CD8-positive, alpha-beta memory T cell (primary cell): Measurements from ENCODE around the gene SHISA6. TPM values are rescaled to one million over a fixed set of nuclear protein-coding genes. Genes with fewer than 3 reads are reported as not detected.
A peak's percentile ranks its signal among the peaks of the same experiment; 100 is the strongest.

ENCODE experiments used
- CTCF ChIA-PET: fragments of 350-600 bp; sonication (Branson Sonifier 250); formaldehyde crosslinking; loops from one replicate; lab custom pipeline; 2021; ENCODE audit warnings: antibody characterized with exemption; lab: Charles Lee
- POLR2A ChIA-PET: fragments of 350-600 bp; sonication (Branson Sonifier 250); formaldehyde crosslinking; loops from one replicate; lab custom pipeline; 2021; ENCODE audit warnings: antibody characterized with exemption; lab: Charles Lee
- DNase-seq, 5 donors: peaks; one replicate each; pipeline versions ENCODE4 v3.0.0 to v3.0.0-alpha.2; 2020 to 2022; ENCODE audit warnings: mixed read lengths in 1 of 5
- H3K27ac ChIP-seq: one replicate; pipeline ENCODE4 v1.7.0; 2013; ENCODE audit warnings: low read depth, mild to moderate bottlenecking, low read length, moderate library complexity
- H3K27me3 ChIP-seq: 2 replicates; pipeline ENCODE4 v1.7.0; 2013; ENCODE audit warnings: low read length, mild to moderate bottlenecking; ENCODE audit not compliant: insufficient read depth, poor library complexity, severe bottlenecking
- H3K36me3 ChIP-seq: 2 replicates; pipeline ENCODE4 v1.7.0; 2013; ENCODE audit warnings: mild to moderate bottlenecking, low read length, moderate library complexity; ENCODE audit not compliant: insufficient read depth
- H3K4me1 ChIP-seq: 2 replicates; pipeline ENCODE4 v1.7.0; 2013; ENCODE audit warnings: mild to moderate bottlenecking, low read length, moderate library complexity; ENCODE audit not compliant: insufficient read depth
- H3K4me3 ChIP-seq: 2 replicates; pipeline ENCODE4 v1.7.0; 2013; ENCODE audit warnings: mild to moderate bottlenecking, low read length
- H3K9me3 ChIP-seq: 2 replicates; pipeline ENCODE4 v1.7.0; 2013; ENCODE audit warnings: mild to moderate bottlenecking, low read length
- H3K27ac Mint-ChIP-seq, 8 donors: one replicate each; pipeline ENCODE4 v1.8.0; 2020 to 2021; ENCODE audit warnings: mixed read lengths in 8 of 8, mild to moderate bottlenecking in 6 of 8, inconsistent platforms in 3 of 8, moderate library complexity in 3 of 8
- H3K27me3 Mint-ChIP-seq, 2 donors: one replicate each; pipeline ENCODE4 v1.8.0; 2020 to 2021; ENCODE audit warnings: mixed read lengths in 2 of 2, mild to moderate bottlenecking in 1 of 2, moderate library complexity in 1 of 2
- H3K36me3 Mint-ChIP-seq, 3 donors: one replicate each; pipeline ENCODE4 v1.8.0; 2020 to 2021; ENCODE audit warnings: mixed read lengths in 3 of 3, inconsistent platforms in 1 of 3, mild to moderate bottlenecking in 1 of 3
- H3K4me1 Mint-ChIP-seq, 3 donors: one replicate each; pipeline ENCODE4 v1.8.0; 2020 to 2021; ENCODE audit warnings: mixed read lengths in 3 of 3, inconsistent platforms in 1 of 3, mild to moderate bottlenecking in 1 of 3
- H3K4me3 Mint-ChIP-seq, 7 donors: one replicate each; pipeline ENCODE4 v1.8.0; 2020 to 2021; ENCODE audit warnings: mixed read lengths in 7 of 7, mild to moderate bottlenecking in 6 of 7, moderate library complexity in 4 of 7, inconsistent platforms in 2 of 7
- H3K9me3 Mint-ChIP-seq, 5 donors: one replicate each; pipeline ENCODE4 v1.8.0; 2020 to 2022; ENCODE audit warnings: mixed read lengths in 5 of 5, mild to moderate bottlenecking in 3 of 5, moderate library complexity in 2 of 5, inconsistent platforms in 1 of 5
- polyA plus RNA-seq: library from polyadenylated mRNA; unstranded; fragments of 300-500 nt; fragmentation: Illumina TruSeq; gene quantifications from one replicate; pipeline ENCODE4 v1.2.3, GENCODE V29; 2021
- total RNA-seq, 2 experiments: library from RNA; stranded (reverse); gene quantifications; one replicate each; pipeline ENCODE4 v1.2.3, GENCODE V29; 2021

Gene SHISA6
- total and polyA plus RNA-seq, 3 experiments from 2014 or later = not detected

DNA sequence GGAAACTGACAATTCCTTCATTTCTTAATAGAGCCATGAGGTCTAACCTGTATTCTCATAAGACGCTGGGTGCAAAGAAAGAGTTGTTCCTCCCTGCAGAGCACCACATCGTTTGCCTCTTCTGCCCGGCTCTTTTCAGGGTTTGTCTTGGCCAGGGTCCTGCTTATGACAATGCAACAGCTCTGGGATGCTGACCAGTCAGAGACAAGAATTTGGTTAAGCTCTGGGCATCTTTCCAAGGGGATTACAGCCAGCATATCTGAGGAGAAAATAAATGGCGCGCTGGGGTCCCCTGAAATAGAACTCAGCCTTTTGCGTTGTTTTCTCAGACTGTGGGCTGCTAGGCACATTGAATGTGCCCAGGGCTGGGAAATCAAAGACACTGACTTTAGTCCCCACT is 128.6 kb downstream of the SHISA6 start:
- H3K27me3 ChIP-seq = no peaks in the 10 kb centered on the region
- no peaks in the 10 kb centered on the region for H3K9me3 ChIP-seq
- Mint-ChIP-seq H3K27me3 (no peaks in the 10 kb centered on the region), H3K4me3 (no peak overlapping the region), H3K9me3 (peaks cover 0 to 15% (median 2%) of the 10 kb centered on the region in 5 donors), H3K4me1 (no peaks in the 10 kb centered on the region), H3K36me3 (no peaks in the 10 kb centered on the region), H3K27ac (no peak overlapping the region)
- H3K27ac ChIP-seq = no peak overlapping the region
- ChIA-PET CTCF (no interaction called here), POLR2A (no interaction called here)
- no peak for DNase-seq
- H3K4me1 ChIP-seq = no peaks in the 10 kb centered on the region
- H3K36me3 ChIP-seq = no peaks in the 10 kb centered on the region
- no peak overlapping the region for H3K4me3 ChIP-seq

DNA sequence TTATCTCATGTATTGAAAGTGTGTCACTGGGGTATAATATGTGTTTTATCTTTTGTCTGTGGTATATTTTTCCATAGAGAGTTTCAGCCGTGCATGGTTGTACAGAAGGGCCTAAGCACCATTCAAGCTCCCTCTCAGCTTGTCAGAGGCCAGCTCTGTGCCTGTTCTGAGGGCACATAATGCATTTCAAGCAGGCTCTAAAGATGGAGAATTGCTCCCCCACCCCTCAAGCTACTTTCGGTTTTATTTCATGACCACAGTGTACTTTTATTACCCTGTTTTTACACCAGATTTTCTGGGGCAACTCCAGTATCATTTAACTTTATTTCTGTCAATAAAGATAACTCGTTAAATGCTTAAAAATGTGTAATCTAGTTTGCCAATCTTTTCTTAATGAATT is 131.7 kb downstream of the SHISA6 start:
- no peak for DNase-seq
- Histone ChIP-seq H3K4me1 (no peaks in the 10 kb centered on the region), H3K36me3 (no peaks in the 10 kb centered on the region), H3K27me3 (no peaks in the 10 kb centered on the region), H3K9me3 (no peaks in the 10 kb centered on the region), H3K4me3 (no peak overlapping the region), H3K27ac (no peak overlapping the region)
- Mint-ChIP-seq H3K27ac (no peak overlapping the region), H3K27me3 (no peaks in the 10 kb centered on the region), H3K9me3 (peaks cover 0 to 13% (median 0%) of the 10 kb centered on the region in 5 donors), H3K36me3 (no peaks in the 10 kb centered on the region), H3K4me1 (no peaks in the 10 kb centered on the region), H3K4me3 (no peak overlapping the region)
- POLR2A ChIA-PET = no interaction called here
- CTCF ChIA-PET = no interaction called here

GRCh38 chr17:11378506-11378905 is 137.5 kb downstream of the SHISA6 start:
- H3K27me3 Mint-ChIP-seq = peaks cover 0 to 2% of the 10 kb centered on the region in 2 donors
- no peak for DNase-seq
- H3K27me3 ChIP-seq = no peaks in the 10 kb centered on the region
- peaks cover 0 to 16% (median 4%) of the 10 kb centered on the region in 5 donors for H3K9me3 Mint-ChIP-seq
- no peak overlapping the region for H3K4me3 ChIP-seq
- H3K36me3 ChIP-seq = no peaks in the 10 kb centered on the region
- no peak overlapping the region for H3K27ac ChIP-seq
- H3K4me1 Mint-ChIP-seq = no peaks in the 10 kb centered on the region
- CTCF ChIA-PET = no interaction called here
- POLR2A ChIA-PET = no interaction called here
- H3K36me3 Mint-ChIP-seq = no peaks in the 10 kb centered on the region
- H3K4me3 Mint-ChIP-seq = no peak overlapping the region
- no peak overlapping the region for H3K27ac Mint-ChIP-seq
- no peaks in the 10 kb centered on the region for H3K4me1 ChIP-seq
- H3K9me3 ChIP-seq = no peaks in the 10 kb centered on the region

GRCh38 chr17:11380761-11381160 is 139.7 kb downstream of the SHISA6 start:
- Mint-ChIP-seq H3K4me1 (no peaks in the 10 kb centered on the region), H3K4me3 (no peak overlapping the region), H3K36me3 (no peaks in the 10 kb centered on the region), H3K27me3 (peaks cover 0 to 5% of the 10 kb centered on the region in 2 donors), H3K9me3 (peaks cover 5 to 13% (median 8%) of the 10 kb centered on the region in 5 donors), H3K27ac (peak overlapping the region in 1 of 8 donors; percentile 47)
- ChIA-PET CTCF (no interaction called here), POLR2A (no interaction called here)
- no peak for DNase-seq
- no peaks in the 10 kb centered on the region for H3K4me1 ChIP-seq
- no peak overlapping the region for H3K27ac ChIP-seq
- H3K4me3 ChIP-seq = no peak overlapping the region
- H3K9me3 ChIP-seq = no peaks in the 10 kb centered on the region
- no peaks in the 10 kb centered on the region for H3K36me3 ChIP-seq
- H3K27me3 ChIP-seq = no peaks in the 10 kb centered on the region

GRCh38 chr17:11383157-11383556 is 142.1 kb downstream of the SHISA6 start:
- POLR2A ChIA-PET = no interaction called here
- H3K9me3 Mint-ChIP-seq = peaks cover 6 to 15% (median 7%) of the 10 kb centered on the region in 5 donors

GRCh38 chr17:11384131-11384530 is 143.1 kb downstream of the SHISA6 start:
- ChIA-PET CTCF (no interaction called here), POLR2A (no interaction called here)
- H3K36me3 ChIP-seq = no peaks in the 10 kb centered on the region
- no peak for DNase-seq
- no peak overlapping the region for H3K4me3 ChIP-seq
- Mint-ChIP-seq H3K4me1 (no peaks in the 10 kb centered on the region), H3K4me3 (no peak overlapping the region), H3K27ac (no peak overlapping the region), H3K27me3 (peaks cover 0 to 5% of the 10 kb centered on the region in 2 donors), H3K36me3 (no peaks in the 10 kb centered on the region), H3K9me3 (peaks cover 3 to 15% (median 7%) of the 10 kb centered on the region in 5 donors)
- H3K4me1 ChIP-seq = no peaks in the 10 kb centered on the region
- no peak overlapping the region for H3K27ac ChIP-seq
- no peaks in the 10 kb centered on the region for H3K9me3 ChIP-seq
- H3K27me3 ChIP-seq = no peaks in the 10 kb centered on the region

More at GRCh38 chr17:11383157-11383556, 142.1 kb downstream of the SHISA6 start:
- Mint-ChIP-seq H3K27me3 (peaks cover 0 to 5% of the 10 kb centered on the region in 2 donors), H3K4me1 (no peaks in the 10 kb centered on the region), H3K27ac (no peak overlapping the region), H3K4me3 (no peak overlapping the region), H3K36me3 (no peaks in the 10 kb centered on the region)
- CTCF ChIA-PET = no interaction called here
- Histone ChIP-seq H3K4me1 (no peaks in the 10 kb centered on the region), H3K27me3 (no peaks in the 10 kb centered on the region), H3K4me3 (no peak overlapping the region), H3K9me3 (no peaks in the 10 kb centered on the region), H3K36me3 (no peaks in the 10 kb centered on the region), H3K27ac (no peak overlapping the region)
- no peak for DNase-seq

DNA sequence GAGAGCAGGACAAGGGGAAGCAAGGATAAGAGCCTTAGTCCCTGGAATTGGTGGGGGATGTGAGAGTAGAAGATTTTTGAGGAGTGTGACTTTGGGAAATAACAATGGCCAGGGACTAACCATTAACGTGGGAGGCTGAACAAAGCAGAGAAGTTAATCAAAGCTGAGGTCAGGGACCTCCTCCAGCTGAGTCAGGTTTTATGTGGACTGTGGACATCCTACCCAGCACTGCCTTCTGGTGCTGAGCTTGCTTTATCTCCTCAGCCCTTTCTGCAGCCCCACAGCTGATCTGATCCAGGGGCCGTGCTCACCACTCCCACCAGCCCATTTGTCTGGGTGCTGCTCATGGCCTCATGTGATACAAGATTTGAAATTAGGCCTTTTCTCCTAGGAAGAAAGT is 146.6 kb downstream of the SHISA6 start:
- Mint-ChIP-seq H3K4me3 (no peak overlapping the region), H3K4me1 (no peaks in the 10 kb centered on the region), H3K27ac (no peak overlapping the region), H3K9me3 (peaks cover 6 to 15% (median 7%) of the 10 kb centered on the region in 5 donors), H3K36me3 (no peaks in the 10 kb centered on the region), H3K27me3 (peaks cover 0 to 6% of the 10 kb centered on the region in 2 donors)
- no peaks in the 10 kb centered on the region for H3K9me3 ChIP-seq
- ChIA-PET POLR2A (no interaction called here), CTCF (no interaction called here)
- no peaks in the 10 kb centered on the region for H3K36me3 ChIP-seq
- H3K27ac ChIP-seq = no peak overlapping the region
- no peak for DNase-seq
- H3K27me3 ChIP-seq = no peaks in the 10 kb centered on the region
- no peaks in the 10 kb centered on the region for H3K4me1 ChIP-seq
- no peak overlapping the region for H3K4me3 ChIP-seq

DNA sequence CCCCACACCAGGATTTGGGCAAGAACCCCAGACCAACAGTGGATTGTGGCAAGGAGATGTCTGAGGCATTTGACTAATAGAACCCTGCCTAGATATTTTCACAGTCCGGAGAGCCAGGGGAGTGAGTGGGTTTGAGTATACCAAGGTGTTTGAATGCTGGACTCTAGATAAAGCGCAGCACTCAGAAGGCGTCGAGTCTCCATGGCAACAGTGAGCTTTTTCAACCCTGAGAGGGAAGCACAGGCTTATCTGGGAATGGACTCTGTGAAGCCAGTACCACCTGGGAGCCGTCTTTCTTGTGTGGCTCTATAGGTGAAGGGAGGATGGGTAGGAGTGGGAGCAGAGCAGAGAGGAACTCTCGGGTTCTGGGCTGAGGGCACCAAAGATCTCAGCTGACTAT is 147.0 kb downstream of the SHISA6 start:
- Histone ChIP-seq H3K27ac (no peak overlapping the region), H3K4me3 (no peak overlapping the region), H3K4me1 (no peaks in the 10 kb centered on the region), H3K27me3 (no peaks in the 10 kb centered on the region), H3K9me3 (no peaks in the 10 kb centered on the region), H3K36me3 (no peaks in the 10 kb centered on the region)
- DNase-seq = no peak
- CTCF ChIA-PET = no interaction called here
- Mint-ChIP-seq H3K36me3 (no peaks in the 10 kb centered on the region), H3K27me3 (peaks cover 0 to 6% of the 10 kb centered on the region in 2 donors), H3K9me3 (peaks cover 6 to 16% (median 7%) of the 10 kb centered on the region in 5 donors), H3K27ac (no peak overlapping the region), H3K4me3 (no peak overlapping the region), H3K4me1 (no peaks in the 10 kb centered on the region)
- POLR2A ChIA-PET = no interaction called here

GRCh38 chr17:11389583-11389982 is 148.6 kb downstream of the SHISA6 start:
- H3K4me1 Mint-ChIP-seq = no peaks in the 10 kb centered on the region
- POLR2A ChIA-PET = no interaction called here

More at GRCh38 chr17:11389583-11389982, 148.6 kb downstream of the SHISA6 start:
- Histone ChIP-seq H3K4me3 (no peak overlapping the region), H3K36me3 (no peaks in the 10 kb centered on the region), H3K9me3 (no peaks in the 10 kb centered on the region), H3K4me1 (no peaks in the 10 kb centered on the region), H3K27me3 (no peaks in the 10 kb centered on the region), H3K27ac (no peak overlapping the region)
- H3K36me3 Mint-ChIP-seq = no peaks in the 10 kb centered on the region
- peaks cover 0 to 2% of the 10 kb centered on the region in 2 donors for H3K27me3 Mint-ChIP-seq
- CTCF ChIA-PET = no interaction called here
- no peak overlapping the region for H3K4me3 Mint-ChIP-seq
- no peak for DNase-seq
- H3K27ac Mint-ChIP-seq = no peak overlapping the region
- H3K9me3 Mint-ChIP-seq = peaks cover 6 to 10% (median 7%) of the 10 kb centered on the region in 5 donors
